AG04450 (cell line): ENCODE data around the gene KMT2A. TPM values are rescaled to one million over a fixed set of nuclear protein-coding genes. Genes with fewer than 3 reads are reported as not detected.
"Not testable (repeated sequence)": the region's sequence is repeated elsewhere in the genome, so short reads cannot be mapped to it uniquely, and the experiment has no call there.

Source experiments
- CTCF ChIA-PET: fragments of 300-600, 350-600 bp; formaldehyde crosslinking; extraction: SDS; loops from one replicate; lab custom pipeline; 2022; ENCODE audit warnings: antibody characterized with exemption, inconsistent platforms; lab: Charles Lee
- POLR2A ChIA-PET: fragments of 350-600 bp; formaldehyde crosslinking; extraction: SDS; loops from one replicate; lab custom pipeline; 2021; ENCODE audit warnings: antibody characterized with exemption, inconsistent platforms; lab: Yijun Ruan, JAX
- DNase-seq: peaks from one replicate; pipeline ENCODE4 v3.0.0-alpha.2; 2011; ENCODE audit warnings: low read depth, low spot score
- H3K27ac ChIP-seq: one replicate; pipeline ENCODE4 v1.5.1; 2012; ENCODE audit warnings: low read depth, low read length, control low read depth
- H3K27me3 ChIP-seq: one replicate; pipeline ENCODE4 v1.6.0; 2012; ENCODE audit warnings: low read length; ENCODE audit not compliant: control insufficient read depth, insufficient read depth
- H3K4me3 ChIP-seq: 2 replicates; pipeline ENCODE4 v1.5.1; 2011; ENCODE audit warnings: mild to moderate bottlenecking, low read depth, low read length, control low read depth
- H3K9me3 ChIP-seq: 2 replicates; pipeline ENCODE4 v1.5.1; 2012; ENCODE audit warnings: low read length; ENCODE audit not compliant: control insufficient read depth, insufficient read depth
- CTCF ChIP-seq: IDR thresholded peaks from 2 replicates; pipeline ENCODE4 v1.5.1; 2011; ENCODE audit warnings: low read depth, low read length, control low read depth, inconsistent platforms
- polyA plus RNA-seq: library from polyadenylated mRNA; depleted of rRNA; stranded (reverse); fragments of >200 nt; gene quantifications from 2 replicates; pipeline ENCODE4 v1.2.3, GENCODE V29; 2011

KMT2A gene
- polyA plus RNA-seq, 1 experiment, result 23.6 TPM

- DNase-seq, result no peak
- H3K27ac ChIP-seq, result no peak overlapping the region
- H3K9me3 ChIP-seq, result peaks cover 4% of the 10 kb centered on the region; the same call in 1 of the 2 replicates
- no peaks in the 10 kb centered on the region for H3K27me3 ChIP-seq
- TF ChIP-seq CTCF, result no peak
- ChIA-PET CTCF (no interaction called here), POLR2A (no interaction called here)
- no peak overlapping the region for H3K4me3 ChIP-seq
These were observed 134.5 kb downstream of the KMT2A start for GRCh38 chr11:118570787-118571186.

- not testable (repeated sequence) for H3K9me3 ChIP-seq, DNase-seq, H3K27me3 ChIP-seq
- POLR2A ChIA-PET, result interaction anchor here (0.7 to 2.0 kb wide), 6 partner anchors 9 to 211 kb away, joined by 3 to 9 read pairs (median 6); no protein-coding TSS in a partner anchor
- H3K4me3 ChIP-seq, result peak overlapping the region; percentile 94
- H3K27ac ChIP-seq, result peak overlapping the region; percentile 48
- CTCF ChIA-PET, result interaction anchor here (0.6 kb wide), 1 partner anchor 84 kb away, joined by 3 read pairs; no protein-coding TSS in a partner anchor
These were observed 135.4 kb downstream of the KMT2A start for GRCh38 chr11:118571701-118572060.

- CTCF ChIA-PET, result interaction anchor here (0.6 kb wide), 1 partner anchor 83 kb away, joined by 3 read pairs; no protein-coding TSS in a partner anchor
- Histone ChIP-seq H3K4me3 (peak within 1 kb of the TSS; percentile 94), H3K27me3 (no peaks in the 10 kb centered on the region), H3K9me3 (peaks cover 4% of the 10 kb centered on the region; the same call in 1 of the 2 replicates), H3K27ac (peak within 1 kb of the TSS; percentile 100)
- POLR2A ChIA-PET, result interaction anchor here (0.5 to 2.0 kb wide), 7 partner anchors 9 to 337 kb away, joined by 3 to 9 read pairs (median 6); no protein-coding TSS in a partner anchor
- no peak for TF ChIP-seq CTCF
- DNase-seq, result no peak
These were observed 136.0 kb downstream of the KMT2A start, which contains the start of gene ARCN1 for GRCh38 chr11:118572061-118572980. Gene ARCN1 (plus strand): TSS chr11:118572409. CDS start chr11:118572548, 139 bp downstream.

GRCh38 chr11:118572981-118573550 lies 136.8 kb downstream of the KMT2A start:
- POLR2A ChIA-PET, result interaction anchor here (1.4 to 2.0 kb wide), 3 partner anchors 32 to 49 kb away, joined by 7 to 9 read pairs (median 7); no protein-coding TSS in a partner anchor

More at GRCh38 chr11:118572981-118573550, 136.8 kb downstream of the KMT2A start:
- Histone ChIP-seq H3K4me3 (peak overlapping the region; percentile 94), H3K27ac (peak overlapping the region; percentile 100), H3K9me3 (peaks cover 4% of the 10 kb centered on the region; the same call in 1 of the 2 replicates), H3K27me3 (no peaks in the 10 kb centered on the region)
- TF ChIP-seq CTCF, result no peak
- CTCF ChIA-PET, result interaction anchor here (0.6 kb wide), 1 partner anchor 766 kb away, joined by 3 read pairs; no protein-coding TSS in a partner anchor
- DNase-seq, result no peak
